DMS153 (cell line): ENCODE results near the gene LSS.
"Not testable (repeated sequence)": the region's sequence is repeated elsewhere in the genome, so short reads cannot be mapped to it uniquely, and the experiment has no call there.

Experiments
- DNase-seq: peaks from one replicate; lab custom pipeline; 2025; lab: John Stamatoyannopoulos, UW

LSS gene

GRCh38 chr21:46185716-46186115 lies 42.9 kb downstream of the LSS start:
- no peak for DNase-seq

GRCh38 chr21:46184625-46185555 lies 43.7 kb downstream of the LSS start:
- DNase-seq = peak; percentile 36

- DNase-seq = peak; percentile 5
These were observed 44.5 kb downstream of the LSS start, which contains the start of gene SPATC1L for GRCh38 chr21:46183910-46184624. Gene SPATC1L, minus strand, starts transcription at chr21:46184459. Its CDS starts 1,643 bp downstream, at chr21:46182816.

DNA sequence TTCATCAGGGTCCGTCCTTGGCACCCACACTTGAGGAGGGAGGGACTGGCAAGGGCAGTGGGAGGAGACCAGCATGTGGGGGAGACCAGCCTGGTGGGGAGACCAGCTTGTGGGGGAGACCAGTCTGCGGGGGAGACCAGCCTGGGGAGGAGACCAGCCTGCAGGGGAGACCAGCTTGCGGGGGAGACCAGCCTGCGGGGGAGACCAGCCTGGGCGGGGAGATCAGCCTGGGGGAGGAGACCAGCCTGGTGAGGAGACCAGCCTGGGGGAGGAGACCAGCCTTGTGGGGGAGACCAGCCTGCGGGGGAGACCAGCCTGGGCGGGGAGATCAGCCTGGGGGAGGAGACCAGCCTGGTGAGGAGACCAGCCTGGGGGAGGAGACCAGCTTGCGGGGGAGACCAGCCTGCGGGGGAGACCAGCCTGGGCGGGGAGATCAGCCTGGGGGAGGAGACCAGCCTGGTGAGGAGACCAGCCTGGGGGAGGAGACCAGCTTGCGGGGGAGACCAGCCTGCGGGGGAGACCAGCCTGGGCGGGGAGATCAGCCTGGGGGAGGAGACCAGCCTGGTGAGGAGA lies 45.2 kb downstream of the LSS start:
- not testable (repeated sequence) for DNase-seq

- DNase-seq = no peak
These were observed 45.8 kb downstream of the LSS start for GRCh38 chr21:46182548-46183336.

DNA sequence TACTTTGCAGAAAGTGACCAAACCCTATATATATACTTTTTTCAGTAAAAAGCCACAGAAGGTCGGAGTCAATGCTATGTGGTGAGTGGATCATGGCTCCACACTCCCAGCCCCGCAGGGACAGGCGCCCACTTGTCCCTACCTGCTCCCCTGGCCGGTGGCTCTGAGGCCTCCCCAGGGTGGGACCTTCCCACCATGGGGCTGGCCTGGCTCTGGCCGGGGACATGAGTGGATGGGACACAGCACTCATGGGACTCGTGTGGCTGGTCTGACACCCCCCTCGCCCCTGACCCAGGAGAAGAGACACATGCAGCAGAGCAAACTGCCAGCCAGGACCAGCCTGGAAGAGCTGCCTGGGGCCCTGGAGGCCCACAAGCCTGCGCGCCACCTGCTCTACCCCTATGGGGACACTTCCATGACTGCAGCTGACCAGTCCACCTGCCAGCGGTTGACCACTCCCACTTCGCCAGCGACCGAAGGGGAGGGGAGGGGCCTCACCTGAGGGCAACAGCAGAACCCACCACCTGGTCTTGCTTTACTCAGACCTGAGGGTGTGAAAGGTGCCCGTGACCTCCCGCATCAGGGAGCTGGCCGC lies 46.5 kb downstream of the LSS start:
- DNase-seq = no peak

GRCh38 chr21:46181436-46181835 lies 47.1 kb downstream of the LSS start:
- no peak for DNase-seq

- no peak for DNase-seq
These were observed 47.7 kb downstream of the LSS start for GRCh38 chr21:46180778-46181391.

GRCh38 chr21:46180079-46180722 lies 48.4 kb downstream of the LSS start:
- DNase-seq = no peak

DNA sequence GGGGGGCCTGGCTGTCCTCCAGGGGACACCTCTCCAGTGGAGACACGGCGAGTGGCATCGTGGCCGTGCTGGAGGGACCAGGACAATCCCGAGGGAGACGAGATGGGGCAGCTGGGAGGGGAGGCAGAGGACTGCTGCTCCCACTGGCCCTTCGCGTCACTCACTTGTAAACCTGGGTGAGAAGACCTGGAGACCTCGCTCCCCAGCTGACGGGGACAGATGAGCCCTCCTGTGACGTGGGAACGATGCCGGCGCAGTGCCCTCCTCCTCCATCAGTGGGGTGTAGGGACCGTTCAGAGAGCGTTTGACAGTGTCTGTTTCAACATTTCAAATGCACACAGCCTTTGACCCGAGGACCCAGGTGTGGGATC lies 48.9 kb downstream of the LSS start:
- no peak for DNase-seq

- DNase-seq = no peak
These were observed 49.6 kb downstream of the LSS start for GRCh38 chr21:46178961-46179360.

DNA sequence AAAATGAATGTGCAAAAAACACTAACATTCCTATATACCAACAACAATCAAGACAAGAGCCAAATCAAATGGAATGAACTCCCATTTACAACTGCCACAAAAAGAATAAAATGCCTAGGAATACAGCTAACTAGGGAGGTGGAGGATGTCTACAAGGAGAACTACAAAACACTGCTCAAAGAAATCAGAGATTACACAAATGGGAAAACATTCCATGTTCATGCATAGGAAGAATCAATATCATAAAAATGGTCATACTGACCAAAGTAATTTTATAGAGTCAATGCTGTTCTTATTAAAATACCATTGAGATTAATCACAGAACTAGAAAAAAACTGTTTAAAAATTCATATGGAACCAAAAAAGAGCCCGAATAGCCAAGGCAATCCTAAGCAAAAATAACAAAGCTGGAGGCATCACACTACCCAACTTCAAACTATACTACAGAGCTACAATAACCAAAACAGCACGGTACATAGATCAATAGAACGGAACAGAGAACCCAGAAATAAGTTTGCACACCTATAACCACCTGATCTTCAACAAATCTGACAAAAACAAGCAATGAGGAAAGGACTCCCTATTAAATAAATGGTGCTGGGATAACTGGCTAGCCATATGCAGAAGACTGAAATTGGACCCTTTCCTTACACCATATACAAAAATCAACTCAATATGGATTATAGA lies 52.0 kb downstream of the LSS start:
- DNase-seq = not testable (repeated sequence)

- DNase-seq = no peak
These were observed 55.0 kb downstream of the LSS start for GRCh38 chr21:46173573-46173972.

DNA sequence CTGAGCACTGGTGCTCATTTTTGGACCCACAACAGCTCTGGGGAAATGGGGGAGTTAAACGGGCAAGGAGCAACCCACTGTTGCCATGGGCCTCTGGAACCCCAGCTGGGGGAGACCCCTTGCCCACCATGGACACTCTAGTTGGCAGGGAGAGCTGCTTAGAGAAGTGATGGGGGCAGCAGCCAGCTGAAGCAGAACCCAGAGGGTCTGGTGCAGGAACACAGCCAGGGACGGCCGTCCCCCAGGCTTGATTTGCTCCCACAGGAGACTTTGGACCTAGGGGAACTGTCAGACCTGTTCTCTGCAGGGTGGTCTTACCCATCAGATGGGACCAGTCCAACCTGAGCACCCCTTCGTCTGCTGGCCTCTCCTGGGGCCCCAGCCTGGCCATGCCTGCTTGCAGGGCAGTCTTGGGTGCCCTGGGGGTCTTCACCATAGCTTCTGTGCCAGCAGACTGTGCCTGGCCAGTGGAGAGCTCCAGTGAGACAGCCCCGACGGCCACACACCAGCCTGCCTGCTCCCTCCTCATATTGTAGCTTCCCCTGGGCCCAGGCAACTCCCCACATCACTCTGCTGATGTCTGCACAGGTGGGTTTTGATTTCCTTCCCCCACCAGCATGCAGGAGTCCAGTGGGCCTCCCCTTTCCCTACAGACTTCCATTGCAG lies 55.6 kb downstream of the LSS start:
- DNase-seq = no peak

DNA sequence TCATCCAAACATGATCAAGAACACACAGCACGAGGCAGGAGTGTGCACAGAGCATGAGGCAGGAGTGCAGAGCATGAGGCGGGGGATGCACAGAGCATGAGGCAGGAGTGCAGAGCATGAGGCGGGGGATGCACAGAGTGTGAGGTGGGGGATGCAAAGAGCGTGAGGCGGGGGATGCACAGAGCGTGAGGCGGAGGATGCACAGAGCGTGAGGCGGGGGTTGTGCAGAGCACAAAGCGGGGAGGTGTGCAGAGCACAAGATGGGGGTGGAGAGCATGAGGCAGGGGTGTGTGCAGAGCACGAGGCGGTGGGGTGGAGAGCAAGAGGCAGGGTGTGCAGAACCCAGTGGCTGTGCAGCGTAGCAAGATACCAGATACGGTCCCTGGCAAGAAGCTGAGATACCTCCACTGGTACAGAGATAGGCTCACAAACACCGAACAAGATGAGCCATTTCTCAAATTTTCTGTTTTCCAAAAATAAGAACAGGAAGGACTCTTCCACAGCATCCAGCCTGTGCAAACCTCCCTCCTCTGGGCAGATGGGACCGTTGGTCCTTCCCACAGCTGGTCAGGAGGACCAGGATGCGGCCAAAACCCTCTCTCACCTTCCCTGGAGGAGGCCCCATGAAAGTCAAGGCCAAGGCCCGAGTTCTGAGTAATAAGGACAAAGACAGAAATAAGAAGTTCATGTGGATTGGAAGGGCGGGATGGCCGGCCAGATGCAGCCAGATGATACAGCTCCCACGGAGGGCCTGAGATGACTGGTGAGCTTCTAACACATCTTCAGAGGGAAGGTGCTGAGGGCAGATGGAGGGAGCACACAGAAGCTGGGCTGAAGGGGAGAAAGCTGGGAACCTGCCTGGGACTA lies 56.3 kb downstream of the LSS start:
- no peak for DNase-seq

- DNase-seq = no peak
These were observed 57.0 kb downstream of the LSS start for GRCh38 chr21:46171585-46171984.

- DNase-seq = not testable (repeated sequence)
These were observed 58.0 kb downstream of the LSS start for GRCh38 chr21:46170436-46171193.
